Measurements from ENCODE around the gene NFAT5. TPM values are rescaled to one million over a fixed set of nuclear protein-coding genes. Genes with fewer than 3 reads are reported as not detected.

Gene NFAT5
- total RNA-seq, 1 experiment from 2014 or later: 38.2 TPM

DNA sequence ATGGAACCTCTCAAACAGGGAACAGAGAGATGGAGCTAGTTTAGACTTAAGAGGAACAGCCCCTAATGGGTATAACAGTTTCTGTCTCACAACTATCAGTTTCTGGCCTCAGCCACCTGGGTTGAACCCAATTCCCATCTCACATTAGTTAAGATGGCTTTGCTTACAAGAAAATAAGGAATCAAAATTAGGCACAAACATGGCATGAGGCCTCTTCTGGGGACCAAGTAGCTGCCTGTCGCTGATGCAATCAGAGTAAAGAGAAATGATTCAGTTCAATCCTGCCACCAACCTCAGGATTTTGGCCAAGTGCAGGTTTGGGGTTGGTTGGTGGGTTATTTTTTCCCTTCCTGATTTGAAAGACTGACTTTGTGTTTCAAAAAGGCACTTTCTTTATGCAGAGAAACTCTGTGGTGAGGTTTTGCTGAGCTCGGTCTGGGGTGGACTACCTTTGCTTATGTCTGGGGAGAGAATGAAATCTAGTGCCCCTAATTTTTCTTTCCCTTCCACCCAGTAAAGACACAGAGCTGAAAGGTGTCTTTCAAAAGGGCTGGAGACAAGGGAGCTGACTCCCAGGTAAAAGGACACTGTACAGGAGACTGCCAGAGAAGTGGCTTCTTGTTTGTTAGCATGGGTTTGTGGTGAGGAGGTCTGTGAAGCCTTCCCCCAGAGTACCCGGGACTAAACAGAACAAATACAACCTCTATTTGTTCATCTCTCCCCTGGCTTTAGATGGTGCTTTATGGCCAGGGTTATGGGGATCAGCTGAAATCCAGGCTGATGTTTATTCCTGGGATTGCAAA lies 44.8 kb upstream of the NFAT5 start:
- CTCF ChIA-PET: no interaction called here
- peaks cover 1% of the 10 kb centered on the region; the same call in 1 of the 2 replicates for H3K79me2 ChIP-seq (ENCODE audit: low read depth)
- TSS peak; percentile 21 for BruUV-seq (replicated peaks)
- H3K4me1 ChIP-seq (replicated peaks; ENCODE audit: insufficient read depth): peaks cover 14% of the 10 kb centered on the region
- H3K4me2 ChIP-seq: no peak overlapping the region
- peak overlapping the region; percentile 60 for H3K27ac ChIP-seq
- H2AFZ ChIP-seq: no peak overlapping the region
- no peaks in the 10 kb centered on the region for H3K9me3 ChIP-seq (ENCODE audit: insufficient read depth, low read depth)
- H3K27me3 ChIP-seq (ENCODE audit: insufficient read depth, low read depth): no peaks in the 10 kb centered on the region
- no peak overlapping the region for H3K4me3 ChIP-seq
- no peak for DNase-seq
- no peaks in the 10 kb centered on the region for H3K36me3 ChIP-seq (ENCODE audit: low read depth)
- TF ChIP-seq EZH2 (IDR thresholded peaks at IDR 0.05; ENCODE audit: low read depth): no peak
- TF ChIP-seq, protein P1, sequence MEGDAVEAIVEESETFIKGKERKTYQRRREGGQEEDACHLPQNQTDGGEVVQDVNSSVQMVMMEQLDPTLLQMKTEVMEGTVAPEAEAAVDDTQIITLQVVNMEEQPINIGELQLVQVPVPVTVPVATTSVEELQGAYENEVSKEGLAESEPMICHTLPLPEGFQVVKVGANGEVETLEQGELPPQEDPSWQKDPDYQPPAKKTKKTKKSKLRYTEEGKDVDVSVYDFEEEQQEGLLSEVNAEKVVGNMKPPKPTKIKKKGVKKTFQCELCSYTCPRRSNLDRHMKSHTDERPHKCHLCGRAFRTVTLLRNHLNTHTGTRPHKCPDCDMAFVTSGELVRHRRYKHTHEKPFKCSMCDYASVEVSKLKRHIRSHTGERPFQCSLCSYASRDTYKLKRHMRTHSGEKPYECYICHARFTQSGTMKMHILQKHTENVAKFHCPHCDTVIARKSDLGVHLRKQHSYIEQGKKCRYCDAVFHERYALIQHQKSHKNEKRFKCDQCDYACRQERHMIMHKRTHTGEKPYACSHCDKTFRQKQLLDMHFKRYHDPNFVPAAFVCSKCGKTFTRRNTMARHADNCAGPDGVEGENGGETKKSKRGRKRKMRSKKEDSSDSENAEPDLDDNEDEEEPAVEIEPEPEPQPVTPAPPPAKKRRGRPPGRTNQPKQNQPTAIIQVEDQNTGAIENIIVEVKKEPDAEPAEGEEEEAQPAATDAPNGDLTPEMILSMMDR (conservative IDR thresholded peaks at IDR 0.05): no peak
- POLR2A ChIA-PET (ENCODE audit: unreplicated experiment): interaction anchor here (0.6 kb wide), 1 partner anchor 169 kb away, joined by 11 read pairs; no protein-coding TSS in a partner anchor
- peaks cover 32% of the 10 kb centered on the region; the same call in 1 of the 2 replicates for H3F3A ChIP-seq (ENCODE audit: insufficient read depth, low read depth)
- H4K20me1 ChIP-seq (ENCODE audit: insufficient read depth): no peaks in the 10 kb centered on the region
- intact Hi-C loops (cut with micrococcal nuclease; ENCODE audit: unreplicated experiment): no loop called here
- H3K9me2 ChIP-seq (ENCODE audit: insufficient read depth): no peaks in the 10 kb centered on the region

DNA sequence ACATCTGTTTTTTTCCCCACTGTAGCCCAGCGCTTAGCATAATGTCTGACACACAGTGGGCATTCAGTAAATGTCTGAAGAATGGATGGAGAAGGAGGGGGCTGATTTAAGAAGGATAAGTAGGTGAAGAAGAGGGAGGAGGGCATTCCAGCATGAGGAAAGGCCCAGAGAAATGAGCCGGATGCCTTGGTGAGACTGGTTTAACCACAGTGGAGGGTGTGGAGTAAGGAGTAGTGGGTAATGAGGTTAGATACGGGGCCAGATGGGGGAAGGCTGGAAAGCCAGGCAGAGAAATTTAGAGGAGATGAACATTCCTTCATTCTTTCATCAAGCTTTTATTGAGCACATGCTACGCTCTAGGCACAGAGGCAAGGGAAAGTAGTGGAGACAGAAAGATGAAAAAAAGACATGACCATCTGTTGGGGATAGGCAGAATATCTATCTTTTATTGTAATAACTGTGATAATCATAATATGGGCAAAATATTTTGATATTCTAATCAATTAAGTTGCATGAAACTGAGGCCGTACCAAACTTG lies 43.7 kb upstream of the NFAT5 start:
- ChIA-PET CTCF (no interaction called here), POLR2A (ENCODE audit: unreplicated experiment) (no interaction called here)
- Histone ChIP-seq H3K4me1 (replicated peaks; ENCODE audit: insufficient read depth) (peaks cover 13% of the 10 kb centered on the region), H3K4me3 (no peak overlapping the region), H3K9me2 (ENCODE audit: insufficient read depth) (no peaks in the 10 kb centered on the region), H3K9me3 (ENCODE audit: insufficient read depth, low read depth) (no peaks in the 10 kb centered on the region), H3K79me2 (ENCODE audit: low read depth) (no peaks in the 10 kb centered on the region), H3K27ac (0 out of 2 replicates have a peak overlapping the region, but pooled peaks have one; percentile 60), H3K27me3 (ENCODE audit: insufficient read depth, low read depth) (no peaks in the 10 kb centered on the region), H4K20me1 (ENCODE audit: insufficient read depth) (no peaks in the 10 kb centered on the region), H3F3A (ENCODE audit: insufficient read depth, low read depth) (peaks cover 29% of the 10 kb centered on the region; the same call in 1 of the 2 replicates), H3K4me2 (no peak overlapping the region), H3K36me3 (ENCODE audit: low read depth) (no peaks in the 10 kb centered on the region), H2AFZ (no peak overlapping the region)
- no peak for DNase-seq
- TF ChIP-seq, protein P1 (conservative IDR thresholded peaks at IDR 0.05): no peak
- TF ChIP-seq EZH2 (IDR thresholded peaks at IDR 0.05; ENCODE audit: low read depth): no peak
- intact Hi-C loops (cut with micrococcal nuclease; ENCODE audit: unreplicated experiment): no loop called here
- BruUV-seq (replicated peaks): no TSS peak

DNA sequence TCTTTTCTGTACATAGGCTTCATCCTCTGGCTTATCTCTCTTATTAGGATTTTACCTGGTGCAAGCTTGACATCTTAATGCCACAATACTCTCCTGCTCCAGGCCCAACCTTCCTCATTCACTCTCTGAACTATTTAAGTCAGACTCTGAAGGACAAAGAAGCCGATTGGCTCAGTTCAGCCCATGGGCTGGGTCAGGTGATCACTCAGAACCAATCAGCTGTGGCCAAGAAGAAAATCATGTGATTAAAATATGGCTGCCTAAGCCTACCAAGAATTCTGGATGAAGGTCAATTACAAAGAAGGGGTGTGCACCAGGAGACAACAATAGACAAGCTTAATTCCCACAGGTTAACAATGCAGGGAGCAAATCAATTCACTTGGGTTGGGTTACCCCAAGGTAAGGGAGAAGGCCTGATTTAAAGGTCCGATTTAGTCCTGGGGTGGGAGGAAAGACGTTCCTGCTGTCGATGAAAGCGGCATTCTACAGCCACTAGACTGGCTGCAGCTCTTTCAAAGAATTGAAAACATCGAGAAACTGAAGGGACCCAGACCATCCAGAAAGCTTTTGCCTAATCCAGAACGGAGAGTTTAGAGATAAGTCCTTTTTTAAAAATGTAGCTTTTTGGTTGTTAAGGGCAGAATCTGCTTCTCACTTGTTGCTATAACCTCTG lies 42.9 kb upstream of the NFAT5 start:
- H3K27me3 ChIP-seq (ENCODE audit: insufficient read depth, low read depth): no peaks in the 10 kb centered on the region
- peaks cover 31% of the 10 kb centered on the region; the same call in 1 of the 2 replicates for H3F3A ChIP-seq (ENCODE audit: insufficient read depth, low read depth)
- no peak for TF ChIP-seq EZH2 (IDR thresholded peaks at IDR 0.05; ENCODE audit: low read depth)
- TF ChIP-seq, protein P1 (conservative IDR thresholded peaks at IDR 0.05): no peak
- BruUV-seq (replicated peaks): no TSS peak
- H3K4me3 ChIP-seq: no peak overlapping the region
- intact Hi-C loops (cut with micrococcal nuclease; ENCODE audit: unreplicated experiment): no loop called here
- H3K4me1 ChIP-seq (replicated peaks; ENCODE audit: insufficient read depth): peaks cover 13% of the 10 kb centered on the region
- H3K79me2 ChIP-seq (ENCODE audit: low read depth): no peaks in the 10 kb centered on the region
- H2AFZ ChIP-seq: no peak overlapping the region
- H3K27ac ChIP-seq: no peak overlapping the region; the same call in 1 of the 2 replicates
- H3K36me3 ChIP-seq (ENCODE audit: low read depth): no peaks in the 10 kb centered on the region
- no peak overlapping the region for H3K4me2 ChIP-seq
- no peaks in the 10 kb centered on the region for H3K9me2 ChIP-seq (ENCODE audit: insufficient read depth)
- CTCF ChIA-PET: no interaction called here
- no peak for DNase-seq
- no peaks in the 10 kb centered on the region for H3K9me3 ChIP-seq (ENCODE audit: insufficient read depth, low read depth)
- POLR2A ChIA-PET (ENCODE audit: unreplicated experiment): no interaction called here
- no peaks in the 10 kb centered on the region for H4K20me1 ChIP-seq (ENCODE audit: insufficient read depth)

All from PC-9 (cell line).